Cardiac muscle cell (in vitro differentiated cells and primary cell): ENCODE results near the gene ARF5. TPM values are rescaled to one million over a fixed set of nuclear protein-coding genes. Genes with fewer than 3 reads are reported as not detected.
A peak's percentile ranks its signal among the peaks of the same experiment; 100 is the strongest.

ENCODE experiments used
- DNase-seq, 2 donors: peaks; one replicate each; pipeline versions ENCODE4 v3.0.0 to v3.0.0-alpha.2; 2010 to 2017; ENCODE audit warnings: low read depth in 1 of 2, low spot score in 1 of 2
- H3K27ac ChIP-seq: fragments of 200-600 bp; sonication (generic); 2 replicates; pipeline ENCODE4 v1.5.1; 2016
- H3K27me3 ChIP-seq: fragments of 200-600 bp; sonication (generic); 2 replicates; pipeline ENCODE4 v1.6.0; 2016; ENCODE audit warnings: control low read depth
- H3K36me3 ChIP-seq: fragments of 200-600 bp; sonication (generic); 2 replicates; pipeline ENCODE4 v1.5.1; 2016; ENCODE audit warnings: control low read depth
- H3K4me1 ChIP-seq: fragments of 200-600 bp; sonication (generic); 2 replicates; pipeline ENCODE4 v1.8.1; 2017; ENCODE audit warnings: low read depth, mild to moderate bottlenecking, mixed run types
- H3K4me3 ChIP-seq: fragments of 200-600 bp; sonication (generic); 2 replicates; pipeline ENCODE4 v1.5.1; 2016; ENCODE audit warnings: mild to moderate bottlenecking
- H3K9me3 ChIP-seq: fragments of 200-600 bp; sonication (generic); 2 replicates; pipeline ENCODE4 v1.5.1; 2017; ENCODE audit warnings: low read depth, mild to moderate bottlenecking, control low read depth
- CTCF ChIP-seq: IDR thresholded peaks from 2 replicates; pipeline ENCODE4 v1.5.1; 2012; ENCODE audit warnings: low read depth, mild to moderate bottlenecking, low read length
- polyA plus RNA-seq: library from polyadenylated mRNA; unstranded; fragments of >200 nt; fragmentation: Nextera tagmentation; extraction: Ambion mirVana; gene quantifications from 2 replicates; pipeline ENCODE4 v1.2.1, GENCODE V29; 2016
- total RNA-seq: library from RNA; depleted of rRNA; stranded (reverse); fragments of >200 nt; gene quantifications from 2 replicates; pipeline ENCODE4 v1.2.3, GENCODE V29; 2016

Gene ARF5
- total and polyA plus RNA-seq, 2 experiments from 2014 or later: 264 to 280 TPM

- peak in 1 of 2 donors; percentile 26 for DNase-seq
- Histone ChIP-seq H3K36me3 (peaks cover 15% of the 10 kb centered on the region), H3K9me3 (no peaks in the 10 kb centered on the region), H3K27ac (no peak overlapping the region), H3K27me3 (no peaks in the 10 kb centered on the region), H3K4me1 (no peaks in the 10 kb centered on the region), H3K4me3 (no peak overlapping the region)
- TF ChIP-seq CTCF: peak; percentile 18
Observed at GRCh38 chr7:127578036-127578684, 10.1 kb upstream of the ARF5 start.

- no peaks in the 10 kb centered on the region for H3K27me3 ChIP-seq
- TF ChIP-seq CTCF: no peak
- no peak overlapping the region for H3K4me3 ChIP-seq
- peaks cover 15% of the 10 kb centered on the region for H3K36me3 ChIP-seq
- H3K9me3 ChIP-seq: no peaks in the 10 kb centered on the region
- H3K4me1 ChIP-seq: peaks cover under 1% of the 10 kb centered on the region
- H3K27ac ChIP-seq: peak overlapping the region; percentile 48
- DNase-seq: no peak
Observed at GRCh38 chr7:127578711-127579275, 9.4 kb upstream of the ARF5 start.

- Histone ChIP-seq H3K4me1 (peaks cover 9% of the 10 kb centered on the region), H3K27me3 (no peaks in the 10 kb centered on the region), H3K4me3 (no peak overlapping the region), H3K9me3 (no peaks in the 10 kb centered on the region), H3K27ac (no peak overlapping the region), H3K36me3 (peaks cover 15% of the 10 kb centered on the region)
- DNase-seq: no peak
- TF ChIP-seq CTCF: no peak
Observed at GRCh38 chr7:127580612-127581011, 7.6 kb upstream of the ARF5 start.

GRCh38 chr7:127581716-127582115 lies 6.5 kb upstream of the ARF5 start:
- H3K36me3 ChIP-seq: peaks cover 15% of the 10 kb centered on the region
- H3K27me3 ChIP-seq: no peaks in the 10 kb centered on the region
- peak in 1 of 2 donors; percentile 30 for DNase-seq
- TF ChIP-seq CTCF: no peak
- H3K4me1 ChIP-seq: peaks cover 9% of the 10 kb centered on the region
- H3K27ac ChIP-seq: no peak overlapping the region
- H3K9me3 ChIP-seq: no peaks in the 10 kb centered on the region
- no peak overlapping the region for H3K4me3 ChIP-seq

- peak in 1 of 2 donors; percentile 79 for DNase-seq
- peak; percentile 2 for TF ChIP-seq CTCF
- H3K4me3 ChIP-seq: no peak overlapping the region
- peaks cover 15% of the 10 kb centered on the region for H3K36me3 ChIP-seq
- H3K4me1 ChIP-seq: peaks cover 9% of the 10 kb centered on the region
- H3K27me3 ChIP-seq: no peaks in the 10 kb centered on the region
- no peak overlapping the region for H3K27ac ChIP-seq
- H3K9me3 ChIP-seq: no peaks in the 10 kb centered on the region
Observed at GRCh38 chr7:127582361-127582760, 5.8 kb upstream of the ARF5 start.
